Adrenal gland (tissue), 19 donors: ENCODE measurements around the gene CST9L. TPM values are rescaled to one million over a fixed set of nuclear protein-coding genes. Genes with fewer than 3 reads are reported as not detected.
A peak's percentile ranks its signal among the peaks of the same experiment; 100 is the strongest.

Experiments
- DNase-seq, 7 donors: peaks; one replicate each; pipeline ENCODE4 v3.0.0-alpha.2; 2019 to 2020
- H3K27ac ChIP-seq, 5 donors: fragments of 200-600 bp; sonication (generic) in 4 of 5; 1 replicate in 3 of 5; 2 replicates in 2 of 5; pipeline versions ENCODE4 v1.5.1 to v1.8.0; 2016 to 2020; ENCODE audit warnings: mild to moderate bottlenecking in 1 of 5
- H3K27me3 ChIP-seq: fragments of 200-600 bp; 2 replicates; pipeline ENCODE4 v1.8.0; 2021
- H3K36me3 ChIP-seq, 2 donors: fragments of 200-600 bp; replicated peaks in 1 of 2; 1 replicate in 1 of 2; 2 replicates in 1 of 2; pipeline versions ENCODE4 v1.5.1 to v1.8.0; 2018 to 2022
- H3K4me1 ChIP-seq, 2 donors: fragments of 200-600 bp; replicated peaks in 1 of 2; 1 replicate in 1 of 2; 2 replicates in 1 of 2; pipeline versions ENCODE4 v1.5.1 to v1.8.0; 2018 to 2021
- H3K4me3 ChIP-seq, 4 donors: fragments of 200-600 bp; sonication (generic) in 3 of 4; one replicate each; pipeline ENCODE4 v1.5.1; 2016 to 2018
- H3K9me3 ChIP-seq, 3 donors: fragments of 200-600 bp; sonication (generic) in 1 of 3; replicated peaks in 1 of 3; 1 replicate in 2 of 3; 2 replicates in 1 of 3; pipeline versions ENCODE4 v1.5.1 to v1.8.0; 2016 to 2021
- CTCF ChIP-seq, 6 experiments: fragments of 450-650 bp in 4 of 6; fragments of 200-600 bp in 2 of 6; sonication (generic) in 1 of 6; IDR thresholded peaks; 1 replicate in 5 of 6; 2 replicates in 1 of 6; pipeline versions ENCODE4 v1.5.1 to v1.8.0; 2016 to 2021; ENCODE audit warnings: antibody characterized with exemption in 6 of 6, mild to moderate bottlenecking in 2 of 6, moderate library complexity in 1 of 6
- POLR2A ChIP-seq, 2 donors: fragments of 450-650 bp; IDR thresholded peaks; one replicate each; pipeline ENCODE4 v1.6.1; 2017; ENCODE audit warnings: antibody characterized with exemption in 2 of 2, mild to moderate bottlenecking in 2 of 2, moderate library complexity in 1 of 2
- WGBS, 4 donors: extraction: QIAGEN DNeasy Blood & Tissue Kit in 2 of 4; methylation state at CpG; one replicate each; pipeline versions ENCODE4 v1.1.5 to v1.1.7; 2013 to 2017; 5-methylcytosine and 5-hydroxymethylcytosine counted together
- intact Hi-C, 2 donors: fragments of 100-400 bp; cut with DNase I; formaldehyde crosslinking; loops; one replicate each; pipeline versions ENCODE4 v1.14.1 to v1.15.0; 2022 to 2023
- long read RNA-seq, 10 donors: library from polyadenylated mRNA in 3 of 10; unstranded in 2 of 10; stranded (forward) in 1 of 10; transcript quantifications; one replicate each; pipeline ENCODE4 v2.0.0 and lab custom pipeline, GENCODE V29; 2021 to 2026
- polyA plus RNA-seq, 3 donors: library from polyadenylated mRNA; stranded (reverse); fragments of 200-250 nt in 2 of 3; fragments of 350-450 nt in 1 of 3; fragmentation: Illumina TruSeq in 1 of 3; extraction: RNeasy Lipid Tissue Mini Kit (QIAGEN cat#74804) in 1 of 3; gene quantifications; one replicate each; pipeline ENCODE4 v1.2.3, GENCODE V29; 2013 to 2014
- total RNA-seq, 9 donors: library from RNA; depleted of rRNA in 4 of 9; stranded (reverse); fragments of >200 nt in 4 of 9; fragments of 120-200 nt in 1 of 9; fragmentation: NEBNext Ultra II Directional in 1 of 9; extraction: Animal tissue kit (Norgen Biotek cat#: 25700) in 1 of 9; gene quantifications; one replicate each; pipeline versions ENCODE4 v1.1.0 to v1.2.4, GENCODE V29; 2013 to 2023
- donor health status: healthy with polysubstance abuse.
- donor health status: Bipolar disorder and iron deficiency.
- donor health status: DM: yes; HTN: yes; CAD: no.
- donor health status: DM: no; HTN: no; CAD: no.
- donor health status: DM: no; HTN: no; CAD: no.
- donor health status: DM: yes; HTN: yes; CAD: no.

Gene CST9L
- total RNA-seq (not detected), polyA plus RNA-seq (not detected)
- long read RNA-seq, donor 1, result 0 reads
- long read RNA-seq, donor 2, result 0 reads
- long read RNA-seq, donor 3, result 0 reads
- long read RNA-seq, donor 4, result 0 reads
- long read RNA-seq, donor 5, result 0 reads
- long read RNA-seq, donor 6, result 0 reads
- long read RNA-seq, donor 7, result 0 reads
- long read RNA-seq, donor 8, result 0 reads
- long read RNA-seq, donor 9, result 0 reads
- long read RNA-seq, donor 10, result 0 reads

GRCh38 chr20:23568320-23568970, at the start of gene CST9L:
CST9L (minus strand) TSS chr20:23568484; CDS start chr20:23568450, 34 bp downstream.
- no peak within 1 kb of the TSS for H3K4me3 ChIP-seq
- H3K27ac ChIP-seq, result no peak within 1 kb of the TSS
- H3K27me3 ChIP-seq, result no peaks in the 10 kb centered on the region
- H3K36me3 ChIP-seq, result no peaks in the 10 kb centered on the region
- 76 to 88% (median 80%) methylated on average over 10 to 11 of the region's 11 CpGs for WGBS, 4 donors
- no peak for TF ChIP-seq POLR2A (IDR thresholded peaks at IDR 0.05)
- TF ChIP-seq CTCF (IDR thresholded peaks at IDR 0.05), result no peak
- DNase-seq, result no peak
- intact Hi-C loops, result no loop called here
- no peaks in the 10 kb centered on the region for H3K4me1 ChIP-seq
- peaks cover 0 to 6% (median 0%) of the 10 kb centered on the region in 3 donors for H3K9me3 ChIP-seq

GRCh38 chr20:23614163-23614562, 45.9 kb upstream of the CST9L start:
- Histone ChIP-seq H3K36me3 (no peaks in the 10 kb centered on the region), H3K4me1 (no peaks in the 10 kb centered on the region), H3K9me3 (no peaks in the 10 kb centered on the region), H3K27ac (no peak overlapping the region), H3K27me3 (no peaks in the 10 kb centered on the region), H3K4me3 (no peak overlapping the region)
- WGBS, 4 donors, result 81 to 96% (median 94%) methylated on average over 2 to 5 of the region's 5 CpGs
- intact Hi-C loops, result loop anchor here in 1 of 2 donors (5.0 kb wide), 1 partner anchor 267 kb away; no protein-coding TSS in a partner anchor
- DNase-seq, result no peak
- no peak for TF ChIP-seq POLR2A (IDR thresholded peaks at IDR 0.05)

GRCh38 chr20:23613676-23614075, 45.4 kb upstream of the CST9L start:
- intact Hi-C loops, result loop anchor here in 1 of 2 donors (5.0 kb wide), 1 partner anchor 266 kb away; no protein-coding TSS in a partner anchor
- TF ChIP-seq POLR2A (IDR thresholded peaks at IDR 0.05), result no peak
- TF ChIP-seq CTCF (IDR thresholded peaks at IDR 0.05), result no peak
- no peak for DNase-seq
- Histone ChIP-seq H3K9me3 (no peaks in the 10 kb centered on the region), H3K4me1 (no peaks in the 10 kb centered on the region), H3K36me3 (no peaks in the 10 kb centered on the region), H3K4me3 (no peak overlapping the region), H3K27me3 (no peaks in the 10 kb centered on the region), H3K27ac (peak overlapping the region in 1 of 5 donors; percentile 40)

GRCh38 chr20:23612396-23612795, 44.1 kb upstream of the CST9L start:
- no peak for DNase-seq
- no peak overlapping the region for H3K4me3 ChIP-seq
- TF ChIP-seq POLR2A (IDR thresholded peaks at IDR 0.05), result no peak
- no peak for TF ChIP-seq CTCF (IDR thresholded peaks at IDR 0.05)
- intact Hi-C loops, result loop anchor here in 1 of 2 donors (5.0 kb wide), 1 partner anchor 265 kb away; no protein-coding TSS in a partner anchor
- H3K4me1 ChIP-seq, result no peaks in the 10 kb centered on the region
- no peaks in the 10 kb centered on the region for H3K9me3 ChIP-seq
- H3K27me3 ChIP-seq, result no peaks in the 10 kb centered on the region
- WGBS, 4 donors, result 57 to 68% (median 63%) methylated on average over 2 of the region's 2 CpGs
- no peaks in the 10 kb centered on the region for H3K36me3 ChIP-seq
- no peak overlapping the region for H3K27ac ChIP-seq
